HEK293T (cell line): Measurements from ENCODE around the gene RNF183.

Experiments used
- CTCF ChIA-PET: fragments of 350-600 bp; formaldehyde crosslinking; extraction: SDS; loops from one replicate; lab custom pipeline; 2021; ENCODE audit warnings: antibody characterized with exemption, inconsistent platforms; lab: Yijun Ruan, JAX
- POLR2A ChIA-PET: fragments of 350-600 bp; formaldehyde crosslinking; extraction: SDS; loops from one replicate; lab custom pipeline; 2020; ENCODE audit warnings: antibody characterized with exemption, inconsistent platforms; lab: Yijun Ruan, JAX
- DNase-seq: peaks from one replicate; pipeline ENCODE4 v3.0.0; 2012; ENCODE audit warnings: mixed read lengths; ENCODE audit errors: extremely low spot score
- ARNT ChIP-seq: fragments of 450-650 bp; IDR thresholded peaks from 2 replicates; pipeline ENCODE4 v1.6.1; 2017; ENCODE audit warnings: mild to moderate bottlenecking
- BHLHE40 ChIP-seq: fragments of 450-650 bp; IDR thresholded peaks from 2 replicates; pipeline ENCODE4 v1.6.1; 2016; ENCODE audit warnings: mild to moderate bottlenecking, moderate library complexity, borderline replicate concordance
- CTBP1 ChIP-seq: fragments of 450-650 bp; IDR thresholded peaks from 2 replicates; pipeline ENCODE4 v1.6.1; 2016; ENCODE audit warnings: borderline replicate concordance
- ELF4 ChIP-seq: fragments of 450-650 bp; IDR thresholded peaks from 2 replicates; pipeline ENCODE4 v1.6.1; 2017; ENCODE audit warnings: antibody characterized with exemption
- FOXA1 ChIP-seq: fragments of 450-650 bp; IDR thresholded peaks from 2 replicates; pipeline ENCODE4 v1.6.1; 2016; ENCODE audit warnings: mild to moderate bottlenecking
- FOXK2 ChIP-seq: fragments of 450-650 bp; IDR thresholded peaks from 2 replicates; pipeline ENCODE4 v1.6.1; 2016; ENCODE audit warnings: mild to moderate bottlenecking
- FOXM1 ChIP-seq: fragments of 450-650 bp; IDR thresholded peaks from 2 replicates; pipeline ENCODE4 v1.6.1; 2017; ENCODE audit warnings: mild to moderate bottlenecking, borderline replicate concordance
- HDGF ChIP-seq: fragments of 450-650 bp; IDR thresholded peaks from 2 replicates; pipeline ENCODE4 v1.6.1; 2017; ENCODE audit warnings: antibody characterized with exemption, borderline replicate concordance
- L3MBTL2 ChIP-seq: fragments of 450-650 bp; conservative IDR thresholded peaks from 2 replicates; pipeline ENCODE4 v1.6.1; 2016; ENCODE audit warnings: mild to moderate bottlenecking
- LEF1 ChIP-seq: fragments of 450-650 bp; IDR thresholded peaks from 2 replicates; pipeline ENCODE4 v1.6.1; 2017; ENCODE audit warnings: mild to moderate bottlenecking, borderline replicate concordance
- NFRKB ChIP-seq: fragments of 450-650 bp; IDR thresholded peaks from 2 replicates; pipeline ENCODE4 v1.6.1; 2016; ENCODE audit warnings: mild to moderate bottlenecking, moderate library complexity
- PKNOX1 ChIP-seq: fragments of 450-650 bp; IDR thresholded peaks from 2 replicates; pipeline ENCODE4 v1.6.1; 2016
- SP1 ChIP-seq: fragments of 450-650 bp; IDR thresholded peaks from 2 replicates; pipeline ENCODE4 v1.6.1; 2017
- SUZ12 ChIP-seq: fragments of 450-650 bp; IDR thresholded peaks from 2 replicates; pipeline ENCODE4 v1.6.1; 2016; ENCODE audit warnings: mild to moderate bottlenecking
- TARDBP ChIP-seq: fragments of 450-650 bp; IDR thresholded peaks from 2 replicates; pipeline ENCODE4 v1.6.1; 2016
- ZNF384 ChIP-seq: fragments of 450-650 bp; IDR thresholded peaks from 2 replicates; pipeline ENCODE4 v1.6.1; 2016

RNF183 gene

GRCh38 chr9:113328045-113328782, 25.0 kb upstream of the RNF183 start:
- TF ChIP-seq ELF4 (no peak), NFRKB (no peak), SUZ12 (no peak), L3MBTL2 (no peak), PKNOX1 (no peak), HDGF (no peak), SP1 (no peak), TARDBP (no peak), ARNT (no peak), ZNF384 (no peak), FOXM1 (no peak), FOXA1 (no peak), CTBP1 (no peak), LEF1 (no peak), BHLHE40 (no peak), FOXK2 (no peak)
- ChIA-PET CTCF (interaction anchor here (0.6 kb wide), 1 partner anchor 30 kb away, joined by 3 read pairs; no protein-coding TSS in a partner anchor), POLR2A (interaction anchor here (4.8 kb wide), 1 partner anchor 12 kb away, joined by 22 read pairs; the partner anchor contains the start of gene WDR31)
- DNase-seq = no peak

- ChIA-PET POLR2A (interaction anchor here (0.7 to 4.8 kb wide), 2 partner anchors 14 to 84 kb away, joined by 3 to 22 read pairs; partner anchors contain the start of genes C9orf43, POLE3 and WDR31), CTCF (no interaction called here)
- TF ChIP-seq CTBP1 (no peak), FOXM1 (no peak), L3MBTL2 (no peak), LEF1 (no peak), NFRKB (no peak), ELF4 (no peak), HDGF (no peak)
- no peak for DNase-seq
Measured at GRCh38 chr9:113326230-113326629, 23.1 kb upstream of the RNF183 start.

- ChIA-PET CTCF (no interaction called here), POLR2A (interaction anchor here (1.5 kb wide), 1 partner anchor 17 kb away, joined by 5 read pairs; the partner anchor contains the start of gene WDR31)
- no peak for DNase-seq
- TF ChIP-seq LEF1 = no peak
- TF ChIP-seq HDGF = no peak
- TF ChIP-seq FOXA1 = no peak
- no peak for TF ChIP-seq PKNOX1
- no peak for TF ChIP-seq ZNF384
- TF ChIP-seq FOXM1 = no peak
- TF ChIP-seq FOXK2 = no peak
- TF ChIP-seq NFRKB = no peak
- no peak for TF ChIP-seq BHLHE40
- TF ChIP-seq ARNT = no peak
- TF ChIP-seq ELF4 = no peak
- TF ChIP-seq CTBP1 = no peak
- TF ChIP-seq SUZ12 = no peak
- no peak for TF ChIP-seq TARDBP
- TF ChIP-seq SP1 = no peak
- TF ChIP-seq L3MBTL2 = no peak
Measured at GRCh38 chr9:113322671-113323070, 19.5 kb upstream of the RNF183 start.

- ChIA-PET POLR2A (interaction anchor here (1.4 to 3.8 kb wide), 2 partner anchors 20 to 90 kb away, joined by 4 to 18 read pairs; partner anchors contain the start of genes C9orf43, POLE3 and WDR31), CTCF (interaction anchor here (0.6 kb wide), 1 partner anchor 259 kb away, joined by 3 read pairs; no protein-coding TSS in a partner anchor)
- no peak for TF ChIP-seq SP1
- TF ChIP-seq LEF1 = no peak
- TF ChIP-seq ARNT = no peak
- TF ChIP-seq L3MBTL2 = no peak
- TF ChIP-seq FOXK2 = no peak
- TF ChIP-seq NFRKB = no peak
- no peak for DNase-seq
Measured at GRCh38 chr9:113320051-113320450, 16.9 kb upstream of the RNF183 start.

- no peak for DNase-seq
- ChIA-PET POLR2A (interaction anchor here (1.4 to 3.8 kb wide), 2 partner anchors 21 to 91 kb away, joined by 4 to 18 read pairs; partner anchors contain the start of genes C9orf43, POLE3 and WDR31), CTCF (interaction anchor here (0.6 kb wide), 1 partner anchor 82 kb away, joined by 3 read pairs; the partner anchor contains the start of gene ALAD)
- TF ChIP-seq HDGF = no peak
- no peak for TF ChIP-seq BHLHE40
- TF ChIP-seq TARDBP = no peak
- no peak for TF ChIP-seq FOXK2
- TF ChIP-seq PKNOX1 = no peak
- no peak for TF ChIP-seq ELF4
- TF ChIP-seq SP1 = no peak
- no peak for TF ChIP-seq FOXA1
- no peak for TF ChIP-seq ARNT
- TF ChIP-seq ZNF384 = no peak
- no peak for TF ChIP-seq FOXM1
- no peak for TF ChIP-seq CTBP1
- TF ChIP-seq L3MBTL2 = no peak
- TF ChIP-seq NFRKB = no peak
- no peak for TF ChIP-seq LEF1
Measured at GRCh38 chr9:113319054-113319453, 15.9 kb upstream of the RNF183 start.
